Upper lobe of left lung (tissue), 4 donors: ENCODE data around the gene PPAN.

Experiments used
- POLR2A ChIP-seq, 4 donors: fragments of 450-650 bp; IDR thresholded peaks; one replicate each; pipeline ENCODE4 v1.5.1; 2016 to 2017; ENCODE audit warnings: antibody characterized with exemption in 4 of 4, mild to moderate bottlenecking in 2 of 4
- POLR2AphosphoS5 ChIP-seq, 2 donors: sonication (generic); formaldehyde crosslinking; IDR thresholded peaks; one replicate each; pipeline ENCODE4 v1.5.1; 2017; ENCODE audit warnings: antibody characterized with exemption in 2 of 2
- TF ChIP-seq, protein P1 (sequence below), 6 experiments: fragments of 450-650 bp in 4 of 6; fragments of 200-600 bp in 2 of 6; sonication (generic) in 2 of 6; IDR thresholded peaks; one replicate each; pipeline ENCODE4 v1.5.1; 2016 to 2019; ENCODE audit warnings: antibody characterized with exemption in 6 of 6

- TF ChIP-seq, protein P1, sequence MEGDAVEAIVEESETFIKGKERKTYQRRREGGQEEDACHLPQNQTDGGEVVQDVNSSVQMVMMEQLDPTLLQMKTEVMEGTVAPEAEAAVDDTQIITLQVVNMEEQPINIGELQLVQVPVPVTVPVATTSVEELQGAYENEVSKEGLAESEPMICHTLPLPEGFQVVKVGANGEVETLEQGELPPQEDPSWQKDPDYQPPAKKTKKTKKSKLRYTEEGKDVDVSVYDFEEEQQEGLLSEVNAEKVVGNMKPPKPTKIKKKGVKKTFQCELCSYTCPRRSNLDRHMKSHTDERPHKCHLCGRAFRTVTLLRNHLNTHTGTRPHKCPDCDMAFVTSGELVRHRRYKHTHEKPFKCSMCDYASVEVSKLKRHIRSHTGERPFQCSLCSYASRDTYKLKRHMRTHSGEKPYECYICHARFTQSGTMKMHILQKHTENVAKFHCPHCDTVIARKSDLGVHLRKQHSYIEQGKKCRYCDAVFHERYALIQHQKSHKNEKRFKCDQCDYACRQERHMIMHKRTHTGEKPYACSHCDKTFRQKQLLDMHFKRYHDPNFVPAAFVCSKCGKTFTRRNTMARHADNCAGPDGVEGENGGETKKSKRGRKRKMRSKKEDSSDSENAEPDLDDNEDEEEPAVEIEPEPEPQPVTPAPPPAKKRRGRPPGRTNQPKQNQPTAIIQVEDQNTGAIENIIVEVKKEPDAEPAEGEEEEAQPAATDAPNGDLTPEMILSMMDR (IDR thresholded peaks at IDR 0.05) = no peak
- no peak for TF ChIP-seq POLR2A (IDR thresholded peaks at IDR 0.05)
- no peak for TF ChIP-seq POLR2AphosphoS5 (IDR thresholded peaks at IDR 0.05)
Measured at GRCh38 chr19:10079031-10079453, 27.1 kb upstream of the PPAN start.
